Iris pigment epithelial cell (primary cell): ENCODE results near the gene TBC1D9B.
"Not testable (repeated sequence)": the region's sequence is repeated elsewhere in the genome, so short reads cannot be mapped to it uniquely, and the experiment has no call there.

Source experiments
- DNase-seq: peaks from one replicate; pipeline ENCODE4 v3.0.0-alpha.2; 2011; ENCODE audit warnings: low read depth

The TBC1D9B gene

DNA sequence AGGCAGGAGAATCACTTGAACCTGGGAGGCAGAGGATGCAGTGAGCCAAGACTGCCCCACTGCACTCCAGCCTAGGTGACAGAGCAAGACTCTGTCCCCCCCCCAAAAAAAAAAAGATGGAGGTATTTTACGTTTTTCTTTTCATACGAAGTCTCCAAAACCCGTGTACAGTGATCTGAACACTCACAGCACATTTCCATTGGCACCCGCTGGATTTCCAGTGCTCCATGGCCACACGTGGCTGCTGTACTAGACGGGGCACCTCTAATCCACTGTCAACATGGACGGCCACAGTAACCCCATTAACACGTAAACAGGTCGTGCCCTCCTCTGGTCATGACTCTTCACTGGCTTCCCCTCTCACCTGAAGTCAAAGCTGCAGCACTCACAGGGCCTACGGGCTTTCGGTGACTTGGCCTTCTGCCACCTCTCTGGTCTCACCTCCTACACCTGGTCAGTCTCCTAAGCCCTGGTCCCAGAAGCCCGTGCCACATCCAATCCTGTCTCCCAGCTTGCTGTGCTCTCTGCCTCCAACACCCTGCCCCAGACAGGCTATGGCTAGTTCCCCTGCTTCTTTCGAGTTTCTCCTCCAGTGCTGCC is 22.1 kb downstream of the TBC1D9B start:
- no peak for DNase-seq

DNA sequence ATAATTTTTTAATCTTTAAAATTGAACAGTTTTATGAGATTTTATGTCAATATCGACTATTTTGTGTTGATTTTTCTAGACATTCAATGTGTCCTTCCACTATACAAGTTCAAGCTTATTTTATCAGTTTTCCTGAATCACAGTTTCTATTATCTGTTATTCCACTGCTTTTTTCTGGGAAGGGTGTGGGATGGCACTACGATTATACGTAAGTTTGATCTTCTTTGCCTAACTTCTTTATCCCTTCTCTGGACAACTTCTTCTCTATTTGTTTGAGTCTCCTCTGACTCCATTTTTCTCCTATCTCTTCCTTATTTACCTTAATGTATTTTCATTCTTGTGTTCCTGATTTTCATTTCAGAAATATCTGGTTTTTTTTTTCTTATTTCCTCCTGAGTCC is 24.5 kb downstream of the TBC1D9B start:
- DNase-seq, result no peak

DNA sequence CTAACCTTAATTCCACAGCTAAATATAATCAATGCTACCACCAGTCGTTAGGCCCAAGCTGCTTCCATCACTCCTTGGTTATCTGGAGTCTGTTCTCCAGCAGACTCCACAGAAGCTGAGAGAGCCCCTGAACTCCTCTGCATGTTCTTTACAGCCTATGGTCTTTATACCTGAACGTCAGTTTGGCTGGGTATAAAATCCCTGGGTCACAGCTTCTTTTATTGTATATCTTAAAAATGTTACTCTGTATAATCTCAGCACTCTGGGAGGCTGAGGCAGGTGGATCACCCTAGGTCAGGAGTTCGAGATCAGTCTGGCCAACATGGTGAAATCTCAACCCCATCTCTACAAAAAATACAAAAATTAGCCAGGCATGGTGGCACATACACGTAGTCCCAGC is 25.4 kb downstream of the TBC1D9B start:
- DNase-seq, result no peak

DNA sequence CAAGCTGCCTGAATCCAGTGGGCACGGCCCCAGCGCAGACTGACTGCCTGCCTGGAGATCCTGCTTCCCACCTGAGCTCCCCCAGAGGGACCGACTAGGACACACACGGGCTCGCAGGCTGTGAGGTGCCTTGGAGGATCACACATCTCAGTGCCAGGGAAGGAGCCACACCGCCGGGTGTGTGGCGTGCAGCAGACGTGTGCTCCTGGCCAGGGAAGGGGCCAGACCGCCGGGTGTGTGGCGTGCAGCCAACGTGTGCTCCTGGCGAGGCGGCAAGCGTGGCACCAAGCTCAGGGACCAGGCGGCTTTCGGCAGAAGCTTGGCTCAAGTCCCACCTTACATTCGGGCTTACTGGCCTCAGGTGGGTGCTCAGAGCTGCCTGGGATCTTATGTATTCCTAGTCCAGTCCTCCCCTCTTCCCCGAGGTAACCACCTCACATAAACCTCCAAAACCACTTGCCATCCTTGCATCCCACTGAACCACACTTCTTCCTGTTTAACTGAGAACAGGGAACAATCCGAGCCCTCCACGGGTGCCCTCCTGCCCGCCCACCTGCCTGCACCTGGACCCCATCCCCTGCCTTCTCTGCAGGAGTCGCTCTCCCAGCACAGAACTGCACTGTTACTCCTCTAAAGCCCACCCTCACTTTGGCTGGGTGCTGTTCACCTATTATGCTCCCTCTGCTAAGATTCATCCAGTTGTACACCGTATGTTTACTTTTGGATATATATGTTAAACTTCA is 26.7 kb downstream of the TBC1D9B start:
- no peak for DNase-seq

DNA sequence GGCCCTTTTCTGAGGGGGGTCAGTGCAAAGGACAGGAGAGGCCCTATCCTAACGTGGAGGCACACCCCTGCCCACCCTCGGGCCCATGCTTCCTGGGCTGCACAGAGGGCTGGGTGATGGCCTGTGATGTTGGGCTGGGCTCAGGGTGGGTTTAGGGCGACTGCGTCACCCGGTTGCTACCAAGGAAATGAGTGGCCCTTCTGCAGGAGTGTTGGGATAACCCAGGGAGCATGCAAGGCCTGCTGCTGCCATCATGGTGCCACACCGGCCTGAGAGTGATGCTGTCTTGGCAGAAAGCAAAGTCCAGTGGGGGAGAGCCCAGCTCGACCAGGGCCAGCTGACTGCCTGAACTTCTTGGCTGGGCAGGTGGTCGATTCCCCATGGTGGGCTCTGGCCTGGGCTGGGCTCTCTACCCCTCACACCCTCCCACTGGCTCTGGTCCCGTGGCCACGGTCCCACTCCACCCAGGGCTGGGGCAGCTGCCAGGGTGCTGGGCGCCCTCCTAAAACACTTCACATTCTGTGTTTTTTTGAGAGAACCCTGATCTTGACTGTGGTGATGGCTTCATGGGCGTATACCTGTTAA is 27.5 kb downstream of the TBC1D9B start:
- no peak for DNase-seq

DNA sequence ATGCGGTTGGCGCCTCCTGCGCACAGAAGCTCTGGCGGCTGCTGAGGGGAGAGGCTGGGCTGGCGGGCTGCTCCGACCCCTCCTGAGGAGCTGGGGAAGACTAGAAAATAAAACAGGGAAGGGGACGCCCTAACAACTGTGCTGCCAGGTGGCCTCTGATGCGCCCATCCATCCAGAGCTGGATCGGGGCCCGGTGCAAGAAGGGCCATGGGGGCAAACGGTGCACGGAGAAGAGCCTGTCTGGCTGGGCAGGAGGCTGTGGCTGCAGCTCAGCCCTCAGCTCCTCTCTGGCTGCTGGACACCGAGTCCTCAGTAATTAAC is 28.0 kb downstream of the TBC1D9B start:
- DNase-seq, result no peak

DNA sequence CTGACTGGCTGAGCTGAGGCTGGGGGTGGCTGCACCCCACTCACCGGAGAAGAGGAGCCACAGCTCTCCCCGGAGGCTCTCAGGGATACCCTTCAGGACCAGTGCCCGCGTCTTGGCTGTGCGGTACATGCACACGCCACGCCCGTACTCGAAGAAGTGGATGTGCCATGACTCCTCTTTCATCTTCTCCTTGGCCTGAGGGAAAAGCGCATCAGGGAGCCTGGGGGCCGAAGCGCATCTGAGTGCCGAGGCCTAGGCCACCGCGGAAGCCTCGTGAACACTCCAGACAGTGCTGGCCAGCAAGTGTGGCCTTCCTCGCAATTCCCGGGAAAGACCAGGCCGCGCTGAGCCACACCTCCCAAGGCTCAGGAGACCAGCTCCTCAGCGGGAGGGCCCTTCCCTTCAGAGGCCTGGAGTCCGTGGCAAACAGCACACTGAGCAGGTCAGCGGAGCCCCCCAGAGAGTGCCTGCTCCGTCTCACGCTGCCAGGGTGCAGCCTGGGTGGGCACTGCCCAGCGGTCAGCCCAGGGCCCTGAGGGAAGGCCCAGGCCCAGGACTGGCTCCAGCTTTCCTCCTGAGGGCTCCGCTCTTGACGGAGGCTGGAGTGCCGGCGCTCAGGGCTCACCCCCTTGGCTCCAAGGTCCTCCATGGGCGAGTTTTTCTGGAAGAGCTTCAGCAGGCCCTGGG is 28.6 kb downstream of the TBC1D9B start:
- no peak for DNase-seq

DNA sequence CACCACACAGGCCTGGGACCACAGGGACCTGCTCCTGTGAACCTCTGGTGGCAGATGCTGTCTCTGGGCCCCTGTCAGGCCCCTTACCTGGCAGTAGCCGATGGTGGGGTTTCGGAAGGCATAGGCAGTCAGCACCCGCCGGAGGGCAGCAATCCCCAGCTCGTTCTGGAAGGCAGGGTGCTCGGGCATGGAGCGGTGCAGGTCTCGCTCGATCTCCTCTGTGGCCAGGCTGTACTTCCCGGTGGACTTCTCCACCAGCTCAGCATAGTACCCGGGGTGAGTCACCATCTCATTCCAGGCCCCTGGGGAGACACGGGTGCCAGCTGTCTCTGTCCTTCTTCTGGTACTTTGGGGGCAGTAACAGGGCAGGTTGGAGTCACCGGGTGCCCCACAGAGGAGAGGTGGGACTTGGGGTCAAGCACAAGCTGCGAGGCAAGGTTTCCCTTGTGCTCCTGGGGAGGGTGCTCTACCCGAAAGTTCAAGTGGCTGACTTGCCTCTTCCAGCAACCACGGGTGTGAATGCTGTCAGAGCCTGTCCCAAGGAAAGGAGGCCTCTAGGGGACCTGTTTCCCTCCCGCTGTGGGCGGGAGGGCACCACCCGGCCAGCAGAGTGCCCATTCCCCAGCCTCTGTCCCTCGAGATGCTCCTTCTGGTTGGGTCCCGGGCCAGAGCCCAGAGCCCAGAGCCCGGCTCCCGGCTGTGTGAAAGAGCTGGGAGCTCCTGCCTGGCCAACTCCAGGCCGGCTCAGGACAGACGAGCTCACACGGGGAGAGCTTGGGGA is 29.3 kb downstream of the TBC1D9B start:
- no peak for DNase-seq

DNA sequence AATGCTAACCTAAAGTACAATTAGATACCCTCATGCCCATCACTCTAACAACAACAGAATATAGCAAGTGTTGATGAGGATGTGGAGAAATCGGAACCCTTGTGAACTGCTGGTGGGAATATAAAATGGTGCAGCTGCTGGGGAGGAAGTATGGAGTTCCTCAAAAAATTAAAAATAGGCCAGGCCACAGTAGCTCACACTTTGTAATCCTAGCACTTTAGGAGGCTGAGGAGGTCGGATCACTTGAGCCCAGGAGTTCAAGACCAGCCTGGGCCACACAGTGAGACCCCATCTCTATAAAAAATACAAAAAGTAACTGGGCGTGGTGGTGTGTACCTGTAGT is 31.1 kb downstream of the TBC1D9B start:
- DNase-seq, result no peak

DNA sequence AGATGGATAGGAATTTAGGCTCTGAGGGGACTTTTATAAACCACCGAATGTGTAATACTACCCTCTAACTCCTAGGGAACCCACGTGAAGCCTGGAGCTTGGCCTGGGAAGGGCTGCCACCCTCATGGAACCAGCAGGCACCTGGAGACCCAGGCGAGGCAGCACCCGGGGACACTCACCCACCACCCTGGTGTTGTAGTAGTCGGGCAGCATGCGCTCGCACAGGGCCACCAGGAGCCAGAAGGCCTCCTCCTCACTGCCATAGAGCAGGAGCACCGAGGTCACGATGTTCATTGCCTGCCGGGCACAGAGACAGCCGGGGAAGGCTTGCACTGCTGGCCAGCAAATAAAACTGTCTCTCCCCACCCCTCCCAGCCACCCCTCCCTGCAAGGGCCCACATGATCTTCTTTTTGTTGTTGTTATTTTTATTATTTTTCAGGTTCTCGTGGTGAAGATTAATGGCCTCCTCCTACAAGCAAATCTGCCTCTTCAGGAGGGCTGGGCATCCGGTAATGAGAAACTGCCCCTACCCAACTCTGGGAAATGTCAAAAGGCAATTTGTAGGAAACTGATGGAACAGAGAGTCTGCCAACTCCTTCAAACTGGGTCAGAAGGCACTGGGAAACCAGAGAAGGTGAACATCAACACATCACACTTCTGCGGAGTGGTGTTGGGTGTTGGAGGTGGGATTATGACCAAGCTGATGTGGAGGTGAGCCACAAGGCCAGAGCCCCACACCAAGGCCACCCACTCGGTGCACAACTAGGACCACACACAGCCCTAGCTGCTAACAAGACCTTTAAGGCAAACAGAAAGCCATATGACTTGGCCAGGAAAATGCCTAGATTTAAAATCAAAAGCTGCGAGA is 31.7 kb downstream of the TBC1D9B start:
- no peak for DNase-seq

DNA sequence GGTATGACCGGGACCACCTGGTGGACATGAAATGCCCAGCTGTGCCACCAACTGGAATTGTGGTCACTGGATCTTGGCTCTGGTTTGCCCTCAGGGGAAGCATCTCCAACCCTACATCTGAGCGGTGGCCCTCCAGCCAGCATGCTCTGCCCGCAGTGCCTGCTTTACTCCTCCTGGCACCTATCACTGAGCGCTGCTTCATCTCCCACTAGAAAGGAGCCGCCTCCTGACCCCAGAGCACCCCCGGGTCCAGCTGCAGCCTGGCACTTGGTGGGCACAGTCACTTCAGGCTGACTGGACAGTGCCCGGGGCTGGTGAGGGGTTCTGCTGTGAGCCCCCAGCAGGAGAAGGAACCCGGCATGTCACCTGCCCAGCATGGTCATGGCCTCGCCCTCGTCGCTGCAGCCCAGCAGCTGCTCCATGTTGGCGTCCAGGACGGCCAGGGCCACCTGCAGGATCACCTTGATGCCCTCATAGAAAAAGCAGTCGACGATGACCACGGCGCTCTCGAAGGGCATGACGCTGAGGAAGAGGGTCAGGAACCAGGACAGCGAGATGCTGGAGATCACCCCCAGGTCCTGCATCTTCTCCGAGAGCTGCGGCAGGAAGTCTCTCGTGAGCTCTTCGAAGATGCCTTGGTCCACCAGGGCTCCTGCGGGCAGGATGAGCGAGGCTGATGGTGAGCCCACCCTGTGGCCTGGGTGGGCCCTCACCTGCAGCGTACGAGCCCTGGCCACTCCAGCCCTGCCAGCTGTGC is 33.0 kb downstream of the TBC1D9B start:
- no peak for DNase-seq

DNA sequence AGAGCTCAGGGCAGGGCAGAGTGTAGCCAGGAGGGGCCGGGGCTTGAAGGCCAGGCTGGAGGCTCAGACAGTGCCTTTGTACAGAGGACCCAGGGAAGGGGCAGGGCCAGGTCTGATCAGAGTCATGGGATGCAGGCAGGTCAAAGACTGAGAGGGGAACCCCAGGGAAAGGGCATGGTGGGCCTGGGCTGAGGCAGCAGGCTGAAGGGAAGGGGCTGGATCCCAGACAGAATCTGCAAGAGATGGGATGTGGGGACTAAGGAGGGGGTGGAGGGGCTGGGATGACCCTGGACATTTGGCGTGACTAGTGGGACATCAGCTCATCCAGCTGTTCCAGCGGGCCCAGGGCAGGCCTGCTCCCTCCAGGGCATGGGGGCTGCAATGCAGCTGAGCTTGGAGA is 33.6 kb downstream of the TBC1D9B start:
- DNase-seq, result no peak

DNA sequence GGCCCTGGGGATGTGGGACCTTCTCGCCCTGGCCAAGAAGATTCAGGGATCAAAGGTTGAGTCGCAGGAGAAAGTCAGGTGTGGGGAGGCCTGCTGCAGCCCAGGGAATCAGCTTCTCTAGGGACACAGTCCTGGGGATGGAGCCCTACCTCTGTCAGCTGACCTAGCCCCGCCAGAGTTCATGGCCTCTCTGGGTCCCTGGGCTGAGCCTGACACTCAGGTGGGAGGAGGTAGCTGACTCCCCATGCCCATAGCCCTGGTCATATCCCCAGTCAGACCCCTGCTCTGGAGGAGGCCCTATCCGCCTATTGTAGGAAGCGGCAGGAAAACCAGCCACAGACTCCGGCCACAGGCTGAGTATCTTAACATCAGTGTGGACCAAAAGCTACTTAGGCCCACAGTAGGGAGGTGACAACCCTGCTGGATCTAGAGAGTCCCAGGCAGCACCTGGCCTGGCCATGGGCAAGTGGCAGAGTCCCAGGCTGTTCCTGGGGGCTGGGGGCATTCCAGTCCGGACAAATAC is 34.0 kb downstream of the TBC1D9B start:
- no peak for DNase-seq

DNA sequence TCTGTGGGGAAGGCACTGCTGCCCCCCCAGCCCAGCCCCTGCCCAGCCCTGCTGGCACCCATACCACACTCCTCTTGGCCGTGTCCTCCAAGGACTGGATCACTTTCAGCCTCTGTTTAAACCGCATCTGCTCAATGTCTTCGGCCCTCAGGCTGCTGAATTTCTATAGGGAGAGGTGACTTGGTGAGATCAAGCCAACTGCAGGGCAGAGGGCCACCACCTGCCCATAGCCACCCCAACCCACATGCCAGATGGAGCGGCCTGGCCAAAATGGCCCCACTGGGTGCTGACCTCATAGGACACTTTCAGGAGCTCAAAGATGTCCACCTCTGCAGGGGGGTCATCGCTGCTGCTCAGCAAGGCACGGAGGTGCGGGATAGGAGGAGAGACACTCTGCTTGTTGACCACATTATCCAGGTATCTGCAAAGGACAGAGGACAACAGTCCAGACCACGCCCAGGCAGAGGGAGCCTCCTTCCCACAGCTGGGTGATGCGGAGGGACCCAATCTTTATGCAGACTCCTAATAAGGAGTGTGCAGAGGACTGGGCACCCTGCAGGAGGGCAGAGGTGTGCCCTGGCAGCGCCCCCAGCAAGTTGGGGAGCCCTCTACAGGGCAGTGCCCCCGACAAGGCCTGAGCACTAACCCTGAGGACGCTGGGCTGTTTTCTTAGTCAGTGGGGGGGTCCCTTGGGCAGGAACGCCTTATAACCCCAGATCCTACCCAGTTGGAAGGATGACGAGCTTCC is 34.7 kb downstream of the TBC1D9B start:
- no peak for DNase-seq

DNA sequence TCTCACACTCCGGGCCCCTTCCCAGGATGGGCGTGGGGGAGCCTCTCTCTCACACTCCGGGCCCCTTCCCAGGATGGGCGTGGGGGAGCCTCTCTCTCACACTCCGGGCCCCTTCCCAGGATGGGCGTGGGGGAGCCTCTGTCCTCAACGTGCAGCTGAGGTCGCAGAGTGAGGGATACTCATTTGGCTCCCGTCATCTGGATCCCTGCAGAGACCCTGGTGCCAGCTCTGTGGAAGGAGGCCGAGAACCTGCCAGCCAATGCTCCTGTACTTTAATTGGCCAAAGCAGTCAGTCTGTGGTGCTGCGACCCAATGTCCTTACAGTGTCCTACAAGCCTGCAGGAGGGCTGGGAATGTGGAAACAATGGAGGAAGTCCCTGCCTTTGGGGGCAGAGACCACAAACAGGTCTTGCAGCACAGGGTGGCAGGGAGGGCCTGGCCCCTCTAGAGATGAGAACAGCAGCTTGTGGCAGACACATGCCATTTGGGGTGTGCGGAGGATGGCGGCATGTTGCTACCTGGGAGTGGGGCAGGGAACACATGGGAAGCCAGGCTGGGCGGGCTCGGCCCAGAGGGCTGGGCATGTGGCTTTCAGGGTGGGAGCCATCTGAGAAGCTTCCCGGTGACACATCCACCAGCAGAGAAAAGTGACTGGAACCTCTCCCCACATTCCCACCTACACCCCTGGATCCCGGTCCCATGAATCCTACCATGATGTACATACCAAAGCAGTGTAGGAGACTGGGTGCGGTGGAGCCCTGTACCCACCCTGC is 35.5 kb downstream of the TBC1D9B start:
- DNase-seq, result no peak

DNA sequence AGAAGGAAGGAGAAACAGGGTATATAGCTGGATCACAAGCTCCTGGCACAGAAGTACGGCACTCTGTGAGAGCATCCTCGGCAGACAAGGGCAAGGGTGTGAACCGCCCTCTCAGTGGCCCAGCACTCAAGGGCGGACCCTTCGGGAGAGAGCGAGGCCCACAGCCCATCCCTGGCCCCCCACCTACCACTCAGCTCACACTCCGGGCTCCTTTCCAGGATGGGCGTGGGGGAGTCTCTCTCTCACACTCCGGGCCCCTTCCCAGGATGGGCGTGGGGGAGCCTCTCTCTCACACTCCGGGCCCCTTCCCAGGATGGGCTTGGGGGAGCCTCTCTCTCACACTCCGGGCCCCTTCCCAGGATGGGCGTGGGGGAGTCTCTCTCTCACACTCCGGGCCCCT is 36.2 kb downstream of the TBC1D9B start:
- DNase-seq, result not testable (repeated sequence)

DNA sequence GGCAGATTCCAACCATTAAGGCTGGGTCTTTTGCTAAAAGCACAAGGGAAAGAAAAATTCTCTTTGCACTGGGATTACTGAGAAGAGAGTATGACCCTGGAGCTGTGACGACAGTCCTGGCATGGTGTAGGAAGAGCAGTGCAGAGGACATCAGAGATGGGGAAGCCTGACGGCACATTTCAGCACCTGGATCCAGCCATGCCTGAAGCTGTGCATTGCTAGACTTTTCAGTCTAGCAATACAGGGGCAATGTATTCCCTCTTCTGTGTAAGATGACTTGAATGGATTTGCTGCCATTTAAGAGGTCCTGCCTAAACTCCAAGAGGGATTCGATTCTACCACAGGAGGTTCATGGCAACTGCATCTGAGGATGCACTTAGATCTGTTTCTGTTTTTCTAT is 36.7 kb downstream of the TBC1D9B start:
- no peak for DNase-seq

DNA sequence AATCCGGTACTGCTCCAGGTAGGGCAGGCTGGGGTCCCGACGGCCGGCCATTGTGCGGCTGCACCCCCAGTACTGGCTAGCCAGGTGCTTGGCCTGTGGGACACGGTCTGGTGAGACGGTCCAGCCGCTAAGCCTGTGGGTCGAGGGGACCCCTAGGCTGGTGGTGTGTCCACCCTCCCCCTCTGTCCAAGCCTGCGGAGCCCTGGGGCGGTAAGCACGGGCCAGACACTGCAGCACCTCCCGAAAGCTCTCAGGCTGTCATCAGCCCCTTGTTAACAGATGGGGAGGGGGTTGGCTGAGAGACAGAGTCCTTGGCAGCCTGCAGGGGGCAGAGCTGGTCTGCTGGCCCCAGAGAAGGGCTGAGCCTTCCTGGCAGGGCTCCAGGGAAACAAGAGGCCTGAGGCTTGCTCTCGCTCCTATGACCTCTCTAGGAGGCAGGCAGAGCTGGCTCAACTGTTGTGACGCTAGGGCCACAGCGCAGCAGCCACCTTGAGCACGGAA is 37.2 kb downstream of the TBC1D9B start:
- DNase-seq, result peak; percentile 45
